Activated naive CD4-positive, alpha-beta T cell (primary cell): ENCODE results near the gene GRIN1.

Experiments
- DNase-seq, 4 experiments: peaks; one replicate each; lab custom pipeline; 2025; lab: John Stamatoyannopoulos, UW

GRIN1 gene

GRCh38 chr9:137216188-137216965, 77.4 kb downstream of the GRIN1 start:
- DNase-seq = no peak

- no peak for DNase-seq
Observed at GRCh38 chr9:137217276-137218211, 78.6 kb downstream of the GRIN1 start.

GRCh38 chr9:137218212-137218753, 79.3 kb downstream of the GRIN1 start:
- no peak for DNase-seq
